IMR-90 (cell line): ENCODE data around the gene NLGN4X. TPM values are rescaled to one million over a fixed set of nuclear protein-coding genes. Genes with fewer than 3 reads are reported as not detected.

ENCODE experiments used
- ATAC-seq: fragments of 200-7000 bp; cut with Tn5 transposase; 2 replicates; pipeline ENCODE4 v1.9.1; 2020; ENCODE audit warnings: low read depth, mild to moderate bottlenecking, moderate library complexity
- BruUV-seq: library from RNA; stranded (reverse); fragments of 400-500 nt; replicated peaks from 2 replicates; lab custom pipeline; 2021; lab: Mats Ljungman, UMichigan
- CTCF ChIA-PET: fragments of 300-600 bp; formaldehyde crosslinking; extraction: SDS; loops from one replicate; lab custom pipeline; 2021; ENCODE audit warnings: antibody characterized with exemption; lab: Yijun Ruan, JAX
- POLR2A ChIA-PET: fragments of 300-600 bp; sonication (Branson Sonifier 250); formaldehyde crosslinking; loops from one replicate; lab custom pipeline; 2022; ENCODE audit warnings: antibody characterized with exemption; ENCODE audit not compliant: unreplicated experiment; lab: Charles Lee
- DNase-seq: peaks from one replicate; pipeline ENCODE4 v3.0.0; 2013
- H2AFZ ChIP-seq: replicated peaks from 2 replicates; pipeline ENCODE3; 2013; ENCODE audit warnings: low read length, mild to moderate bottlenecking; ENCODE audit not compliant: poor library complexity
- H2AK5ac ChIP-seq: 2 replicates; pipeline ENCODE4 v1.6.1; 2013; ENCODE audit warnings: low read depth, low read length, inconsistent platforms
- H2AK9ac ChIP-seq: replicated peaks from 2 replicates; pipeline ENCODE3; 2013; ENCODE audit warnings: mild to moderate bottlenecking, low read depth, low read length, moderate library complexity; ENCODE audit not compliant: poor library complexity
- H2BK120ac ChIP-seq: 2 replicates; pipeline ENCODE4 v1.6.1; 2013; ENCODE audit warnings: low read depth, low read length, inconsistent platforms
- H2BK15ac ChIP-seq: 3 replicates; pipeline ENCODE4 v1.6.1; 2013; ENCODE audit warnings: low read depth, low read length, inconsistent platforms
- H2BK20ac ChIP-seq: 2 replicates; pipeline ENCODE4 v1.6.1; 2013; ENCODE audit warnings: low read depth, mild to moderate bottlenecking, inconsistent platforms, low read length, moderate library complexity
- H2BK5ac ChIP-seq: 2 replicates; pipeline ENCODE4 v1.6.1; 2013; ENCODE audit warnings: mild to moderate bottlenecking, low read depth, low read length, inconsistent platforms; ENCODE audit not compliant: poor library complexity, severe bottlenecking
- H3K14ac ChIP-seq: replicated peaks from 2 replicates; pipeline ENCODE4 v1.6.1; 2013; ENCODE audit warnings: low read depth, low read length, inconsistent platforms
- H3K18ac ChIP-seq: 2 replicates; pipeline ENCODE4 v1.6.1; 2013; ENCODE audit warnings: low read depth, low read length, control low read depth
- H3K23ac ChIP-seq: 2 replicates; pipeline ENCODE4 v1.6.1; 2013; ENCODE audit warnings: low read depth, low read length, inconsistent platforms
- H3K27ac ChIP-seq: 2 replicates; pipeline ENCODE4 v1.5.1; 2013; ENCODE audit warnings: mild to moderate bottlenecking, control low read depth, low read length; ENCODE audit not compliant: insufficient read depth
- H3K27me3 ChIP-seq: 2 replicates; pipeline ENCODE4 v1.6.1; 2013; ENCODE audit warnings: low read length; ENCODE audit not compliant: control insufficient read depth, insufficient read depth
- H3K36me3 ChIP-seq: 2 replicates; pipeline ENCODE4 v1.6.1; 2013; ENCODE audit warnings: low read length, mixed read lengths; ENCODE audit not compliant: control insufficient read depth, insufficient read depth
- H3K4ac ChIP-seq: 2 replicates; pipeline ENCODE4 v1.6.1; 2013; ENCODE audit warnings: low read depth, low read length, inconsistent platforms
- H3K4me1 ChIP-seq: 2 replicates; pipeline ENCODE4 v1.6.1; 2013; ENCODE audit warnings: low read length, mixed read lengths; ENCODE audit not compliant: control insufficient read depth, insufficient read depth
- H3K4me2 ChIP-seq: 2 replicates; pipeline ENCODE4 v1.6.1; 2013; ENCODE audit warnings: low read depth, mild to moderate bottlenecking, control low read depth, low read length, moderate library complexity
- H3K4me3 ChIP-seq: 2 replicates; pipeline ENCODE4 v1.5.1; 2013; ENCODE audit warnings: low read depth, mild to moderate bottlenecking, control low read depth, low read length, moderate library complexity; ENCODE audit not compliant: insufficient read depth
- H3K56ac ChIP-seq: 2 replicates; pipeline ENCODE4 v1.6.1; 2013; ENCODE audit warnings: low read length, inconsistent platforms; ENCODE audit not compliant: insufficient read depth; ENCODE audit errors: extremely low read depth
- H3K79me1 ChIP-seq, 2 experiments: 2 replicates each; pipeline ENCODE4 v1.6.1; 2013; ENCODE audit warnings: low read length in 2 of 2, inconsistent platforms in 1 of 2, low read depth in 1 of 2
- H3K9ac ChIP-seq: 2 replicates; pipeline ENCODE4 v1.6.1; 2013; ENCODE audit warnings: low read depth, low read length, control low read depth
- H3K9me1 ChIP-seq: 2 replicates; pipeline ENCODE4 v1.6.1; 2013; ENCODE audit warnings: low read length, inconsistent platforms; ENCODE audit not compliant: insufficient read depth
- H3K9me3 ChIP-seq: 2 replicates; pipeline ENCODE4 v1.6.1; 2013; ENCODE audit warnings: low read length; ENCODE audit not compliant: control insufficient read depth, insufficient read depth
- H4K20me1 ChIP-seq: 2 replicates; pipeline ENCODE4 v1.6.1; 2013; ENCODE audit warnings: low read length, inconsistent platforms; ENCODE audit not compliant: insufficient read depth
- H4K5ac ChIP-seq: 2 replicates; pipeline ENCODE4 v1.6.1; 2013; ENCODE audit warnings: mild to moderate bottlenecking, low read depth, low read length, control low read depth
- H4K8ac ChIP-seq, 2 experiments: 2 replicates each; pipeline ENCODE4 v1.6.1; 2013; ENCODE audit warnings: low read depth in 2 of 2, low read length in 2 of 2, control low read depth in 1 of 2, inconsistent platforms in 1 of 2
- H4K91ac ChIP-seq: 2 replicates; pipeline ENCODE4 v1.6.1; 2013; ENCODE audit warnings: low read depth, low read length, inconsistent platforms; ENCODE audit not compliant: insufficient read depth
- BHLHE40 ChIP-seq: fragments of 150-350 bp; IDR thresholded peaks from 2 replicates; pipeline ENCODE4 v1.6.1; 2016; ENCODE audit warnings: mild to moderate bottlenecking, low read depth, low read length
- CEBPB ChIP-seq: IDR thresholded peaks from 2 replicates; pipeline ENCODE4 v1.6.1; 2012; ENCODE audit warnings: low read depth, low read length, improper control_type of control experiment
- CTCF ChIP-seq: conservative IDR thresholded peaks from 2 replicates; pipeline ENCODE4 v1.5.1; 2012; ENCODE audit warnings: mild to moderate bottlenecking, low read depth, low read length, improper control_type of control experiment
- ELK1 ChIP-seq: fragments of 150-350 bp; IDR thresholded peaks from 2 replicates; pipeline ENCODE4 v1.6.1; 2016; ENCODE audit warnings: low read depth, mild to moderate bottlenecking, low read length, moderate library complexity, borderline replicate concordance
- FOS ChIP-seq: fragments of 150-350 bp; IDR thresholded peaks from 2 replicates; pipeline ENCODE4 v1.6.1; 2016; ENCODE audit warnings: low read depth, low read length
- MAFK ChIP-seq: IDR thresholded peaks from 2 replicates; pipeline ENCODE4 v1.6.1; 2012; ENCODE audit warnings: low read depth, low read length, improper control_type of control experiment
- MAZ ChIP-seq: IDR thresholded peaks from 2 replicates; pipeline ENCODE4 v1.6.1; 2012; ENCODE audit warnings: low read depth, mild to moderate bottlenecking, low read length, improper control_type of control experiment, moderate library complexity, borderline replicate concordance
- MXI1 ChIP-seq: IDR thresholded peaks from 2 replicates; pipeline ENCODE4 v1.6.1; 2012; ENCODE audit warnings: low read depth, mild to moderate bottlenecking, low read length, moderate library complexity, borderline replicate concordance
- NFE2L2 ChIP-seq: fragments of 150-350 bp; IDR thresholded peaks from 2 replicates; pipeline ENCODE4 v1.6.1; 2016; ENCODE audit warnings: low read depth, mild to moderate bottlenecking, low read length
- POLR2A ChIP-seq: IDR thresholded peaks from 2 replicates; pipeline ENCODE4 v1.6.1; 2012; ENCODE audit warnings: mild to moderate bottlenecking, low read depth, low read length
- RCOR1 ChIP-seq: IDR thresholded peaks from 2 replicates; pipeline ENCODE4 v1.6.1; 2012; ENCODE audit warnings: mild to moderate bottlenecking, low read length, improper control_type of control experiment; ENCODE audit not compliant: insufficient replicate concordance
- WGBS, 2 experiments: methylation state at CpG; one replicate each; pipeline versions ENCODE4 v1.1.5 to v1.1.7; 2013; ENCODE audit warnings: missing lambda C conversion rate in 2 of 2; ENCODE audit not compliant: insufficient read length in 1 of 2; ENCODE audit errors: extremely low coverage in 2 of 2; 5-methylcytosine and 5-hydroxymethylcytosine counted together
- dilution Hi-C: fragments of 300-500 bp; cut with HindIII; formaldehyde crosslinking; loops from one replicate; pipeline ENCODE4 v1.14.3; 2018; ENCODE audit warnings: low sequenced_read_pairs; ENCODE audit not compliant: unreplicated experiment
- in situ Hi-C: fragments of 300-500 bp; cut with MboI; formaldehyde crosslinking; loops from 3 replicates; pipeline ENCODE4 v1.14.3; 2019; ENCODE audit warnings: low sequenced_read_pairs, inconsistent platforms, mixed read lengths
- intact Hi-C: fragments of 100-400 bp; cut with micrococcal nuclease; formaldehyde crosslinking; loops from 2 replicates; pipeline ENCODE4 v1.10.0; 2022
- polyA plus RNA-seq, 3 experiments: library from polyadenylated mRNA; depleted of rRNA; stranded (reverse); fragments of >200 nt; gene quantifications; 2 replicates each; pipeline ENCODE4 v1.2.3, GENCODE V29; 2012; ENCODE audit warnings: low replicate concordance in 1 of 3
- total RNA-seq: library from RNA; depleted of rRNA; stranded (reverse); fragments of >200 nt; gene quantifications from 2 replicates; pipeline ENCODE4 v1.2.3, GENCODE V29; 2012

The NLGN4X gene
- total and polyA plus RNA-seq, 2 of the 4 experiments (the other 2 are of a cell fraction) = not detected

- no peaks in the 10 kb centered on the region for H3K79me1 ChIP-seq
- no peak overlapping the region for H2AK5ac ChIP-seq
- no peak overlapping the region for H3K14ac ChIP-seq
- no peak overlapping the region for H3K4ac ChIP-seq
- no peaks in the 10 kb centered on the region for H4K20me1 ChIP-seq
- H3K36me3 ChIP-seq = no peaks in the 10 kb centered on the region
- WGBS, 2 experiments = no CpG with 5 or more reads among the region's 2 CpGs
- H3K56ac ChIP-seq = no peak overlapping the region
- H2AFZ ChIP-seq = no peak overlapping the region
- H3K4me3 ChIP-seq = no peak overlapping the region
- dilution Hi-C loops = no loop called here
- H4K5ac ChIP-seq = no peak overlapping the region
- no peaks in the 10 kb centered on the region for H3K4me1 ChIP-seq
- POLR2A ChIA-PET = no interaction called here
- no peak overlapping the region for H3K4me2 ChIP-seq
- no peak overlapping the region for H3K27ac ChIP-seq
- CTCF ChIA-PET = no interaction called here
- no peak overlapping the region for H2AK9ac ChIP-seq
- H4K8ac ChIP-seq = no peak overlapping the region
- no peak overlapping the region for H3K9ac ChIP-seq
- H3K27me3 ChIP-seq = no peaks in the 10 kb centered on the region
- TF ChIP-seq CTCF = no peak
- no peak for TF ChIP-seq NFE2L2
- no peak for TF ChIP-seq RCOR1
- no peak for TF ChIP-seq FOS
- no peak for TF ChIP-seq BHLHE40
- no peak for TF ChIP-seq MXI1
- TF ChIP-seq POLR2A = no peak
- TF ChIP-seq ELK1 = no peak
- no peak for TF ChIP-seq CEBPB
- TF ChIP-seq MAZ = no peak
- TF ChIP-seq MAFK = no peak
- no peak overlapping the region for H2BK5ac ChIP-seq
- H3K18ac ChIP-seq = no peak overlapping the region
- no peak overlapping the region for H2BK15ac ChIP-seq
- no peak overlapping the region for H2BK20ac ChIP-seq
- no peak overlapping the region for H2BK120ac ChIP-seq
- H4K91ac ChIP-seq = no peak overlapping the region
- ATAC-seq (no peak), DNase-seq (no peak)
- intact Hi-C loops = no loop called here
- in situ Hi-C loops = no loop called here
- no peak overlapping the region for H3K23ac ChIP-seq
- no peaks in the 10 kb centered on the region for H3K9me1 ChIP-seq
- peaks cover 10% of the 10 kb centered on the region for H3K9me3 ChIP-seq
- no TSS peak for BruUV-seq
These were observed 386.1 kb downstream of the NLGN4X start for GRCh38 chrX:5842601-5843000.
